ENCODE results near the gene ARL2.
"Not testable (repeated sequence)": the region's sequence is repeated elsewhere in the genome, so short reads cannot be mapped to it uniquely, and the experiment has no call there.

Gene ARL2

DNA sequence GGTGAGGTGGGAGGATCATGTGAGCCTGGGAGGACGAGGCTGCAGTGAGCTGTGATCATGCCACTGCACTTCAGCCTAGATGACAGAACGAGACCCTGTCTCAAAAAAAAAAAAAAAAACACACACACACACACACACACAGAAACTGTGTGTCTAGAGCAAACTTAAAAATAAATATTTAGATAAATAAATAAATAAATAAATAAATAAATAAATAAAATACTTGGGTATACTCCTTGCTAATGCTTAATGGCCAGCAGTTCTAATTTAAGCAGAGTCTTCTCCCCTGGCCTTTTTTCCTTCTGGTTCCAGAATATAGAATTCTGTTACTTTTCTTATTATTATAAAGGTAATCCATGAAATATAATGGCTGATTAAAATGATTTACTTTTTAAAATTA is 5.1 kb upstream of the ARL2 start:
- no peak for DNase-seq

DNA sequence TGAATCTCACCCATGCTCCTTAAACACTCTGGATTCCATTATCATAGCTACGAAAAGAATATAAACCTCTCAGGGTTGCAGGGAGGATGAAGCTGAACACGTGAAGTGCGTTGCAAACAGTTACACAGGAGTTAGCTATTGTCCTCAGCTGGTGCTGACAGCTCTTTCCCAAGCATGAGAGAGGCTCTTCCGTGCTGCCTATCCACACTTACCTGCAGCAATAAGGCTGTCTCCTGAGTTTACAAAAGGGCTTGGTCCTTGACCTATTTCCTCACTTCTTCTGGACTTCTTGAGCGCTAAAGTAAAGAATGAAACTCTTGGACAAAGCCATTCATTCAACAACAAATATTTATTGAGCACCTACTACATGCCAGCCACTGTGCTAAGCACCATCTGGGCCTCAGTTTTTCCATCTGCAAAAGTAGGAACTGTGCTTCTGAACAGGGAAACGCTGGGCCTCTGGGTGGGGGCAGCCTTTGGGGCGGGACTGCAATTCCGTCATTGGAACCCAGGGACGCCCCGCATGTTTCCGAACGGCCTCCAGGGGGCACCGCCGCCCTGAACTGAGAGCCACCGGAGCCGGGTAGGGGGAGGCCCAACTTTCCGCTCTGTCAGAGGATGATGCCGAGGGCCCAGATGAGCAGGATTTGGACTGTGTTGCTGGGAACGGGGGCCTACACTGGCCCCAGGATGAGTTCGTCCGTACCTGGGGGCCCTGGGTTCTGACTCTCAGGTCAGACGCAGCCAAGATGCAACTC is 651 bp upstream of the ARL2 start:
- DNase-seq: peak; percentile 81

DNA sequence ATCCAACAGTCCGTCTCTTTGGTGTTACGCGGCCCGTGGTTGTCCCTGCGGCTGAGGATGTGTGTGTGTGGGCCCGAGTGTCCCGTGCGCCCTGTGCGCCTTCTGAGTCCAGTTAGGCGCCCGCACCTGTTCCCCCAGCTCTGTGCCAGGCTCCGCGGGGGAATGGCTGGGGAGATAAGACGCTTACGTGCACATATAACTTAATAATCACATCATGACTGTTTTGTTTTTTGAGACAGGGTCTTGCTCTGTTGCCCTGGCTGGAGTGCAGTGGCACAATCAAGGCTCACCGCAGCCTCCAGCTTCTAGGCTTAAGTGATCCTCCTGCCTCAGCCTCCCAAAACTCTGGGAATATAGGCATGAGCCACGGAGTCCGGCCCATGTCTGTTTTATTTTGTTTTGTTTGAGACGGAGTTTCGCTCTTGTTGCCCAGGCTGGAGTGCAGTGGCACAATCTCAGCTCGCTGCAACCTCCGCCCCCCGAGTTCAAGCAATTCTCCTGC is 817 bp downstream of the ARL2 start:
- DNase-seq: no peak

DNA sequence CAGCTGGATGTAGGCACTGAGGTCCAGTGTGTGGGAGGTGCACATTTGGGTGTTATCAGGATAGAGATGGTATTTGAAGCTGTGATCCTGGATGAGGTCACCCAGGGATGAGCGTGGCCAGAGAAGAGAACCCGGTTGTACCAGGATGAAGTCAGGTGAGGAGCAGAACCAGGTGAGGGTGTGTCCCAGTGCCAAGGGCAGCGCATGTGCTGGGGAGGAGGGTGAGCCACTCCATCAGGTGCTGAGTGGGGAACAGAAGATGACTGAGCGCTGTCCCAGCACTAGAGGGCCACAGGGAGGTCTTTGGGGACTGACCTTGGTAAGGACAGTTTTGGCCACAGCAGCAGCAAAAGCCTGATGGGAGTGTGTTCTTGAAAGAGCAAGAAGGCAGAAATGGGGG is 2.7 kb downstream of the ARL2 start:
- no peak for DNase-seq

DNA sequence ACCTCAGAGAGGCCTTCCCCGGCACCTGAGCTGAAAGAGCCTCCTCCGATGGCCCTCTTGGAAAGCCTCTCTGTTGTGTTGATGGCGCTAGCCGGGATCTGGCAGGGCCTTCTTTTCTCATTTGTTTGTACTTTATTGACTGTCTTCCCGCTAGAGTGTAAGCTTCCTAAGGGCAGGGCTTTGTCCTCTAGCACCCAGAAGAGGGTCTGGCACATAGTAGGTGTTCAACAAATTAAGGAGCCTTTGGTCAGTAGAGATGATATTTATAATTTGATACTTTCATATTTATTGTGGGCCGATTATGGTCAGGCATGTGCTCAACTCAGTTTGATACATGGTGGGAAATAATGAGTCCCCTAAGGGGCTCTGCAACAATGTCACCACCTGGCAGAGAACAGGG is 4.0 kb downstream of the ARL2 start:
- no peak for DNase-seq

DNA sequence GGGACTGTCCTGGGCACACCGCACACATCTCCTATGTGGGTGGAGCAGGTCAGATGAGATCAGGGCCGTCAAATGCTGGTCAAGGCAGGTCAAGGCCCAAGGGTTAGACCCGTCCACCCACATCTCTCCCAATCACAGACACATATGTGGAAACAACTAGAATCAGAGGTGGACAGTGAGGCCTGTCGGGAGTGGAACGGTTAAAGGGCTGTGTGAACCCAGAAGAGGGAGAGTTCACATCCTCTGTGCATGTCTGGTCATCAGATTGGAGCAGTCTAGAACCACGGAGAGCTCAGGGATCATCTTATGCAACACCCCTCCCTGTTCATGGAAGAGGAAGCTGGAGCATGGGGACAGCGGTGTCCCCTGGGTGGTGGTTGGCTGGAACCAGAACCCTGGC is 5.9 kb downstream of the ARL2 start:
- DNase-seq: no peak

DNA sequence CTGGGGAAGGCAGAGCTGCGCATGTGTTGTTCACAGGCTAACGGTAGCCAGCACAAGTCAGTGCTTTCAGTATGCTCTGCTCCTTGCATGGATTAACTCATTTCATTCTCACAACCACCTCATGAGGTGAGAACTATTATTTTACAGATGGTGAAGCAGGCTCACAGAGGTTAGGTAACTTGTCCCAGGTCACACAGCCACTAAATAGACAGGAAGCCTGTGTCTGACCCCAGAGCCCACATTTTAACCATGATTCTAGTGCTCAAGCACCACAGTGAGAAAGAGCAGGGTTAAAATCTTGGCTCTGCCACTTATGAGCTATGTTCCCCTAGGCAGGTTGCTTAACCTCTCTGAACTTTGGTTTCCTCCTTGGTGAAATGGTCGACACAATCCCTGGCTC is 7.0 kb downstream of the ARL2 start:
- no peak for DNase-seq

DNA sequence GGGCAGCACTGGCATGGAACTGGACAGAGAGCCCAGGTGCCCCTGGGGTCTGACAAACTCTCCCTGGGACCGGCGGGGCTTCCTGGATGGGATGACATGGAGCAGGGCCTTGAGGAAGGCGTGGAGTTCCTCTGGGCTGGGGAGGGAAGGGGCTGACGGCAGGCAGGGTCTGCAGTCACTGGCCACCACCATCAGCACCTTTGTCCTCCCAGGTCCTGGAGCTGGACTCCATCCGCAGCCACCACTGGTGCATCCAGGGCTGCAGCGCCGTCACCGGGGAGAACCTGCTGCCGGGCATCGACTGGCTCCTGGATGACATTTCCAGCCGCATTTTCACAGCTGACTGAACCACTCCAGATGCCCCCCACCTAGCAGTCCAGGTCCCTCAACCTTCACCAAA is 7.5 kb downstream of the ARL2 start:
- no peak for DNase-seq

DNA sequence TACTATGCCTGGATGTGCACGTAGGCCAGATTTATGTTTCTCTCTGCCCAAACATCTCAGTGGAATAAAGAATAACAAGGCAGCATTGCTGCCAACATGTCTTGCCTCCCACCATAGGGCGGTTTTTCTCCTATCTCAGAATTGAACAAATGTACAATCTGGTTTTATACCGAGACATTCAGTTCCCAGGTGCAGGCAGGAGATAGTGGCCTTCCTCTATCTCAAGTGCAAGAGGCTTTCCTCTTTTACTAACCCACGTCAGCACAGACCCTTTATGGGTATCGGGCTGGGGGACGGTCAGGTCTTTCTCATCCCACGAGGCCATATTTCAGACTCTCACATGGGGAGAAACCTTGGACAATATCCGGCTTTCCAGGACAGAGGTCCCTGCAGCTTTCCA is 9.5 kb downstream of the ARL2 start:
- DNase-seq: not testable (repeated sequence)

DNA sequence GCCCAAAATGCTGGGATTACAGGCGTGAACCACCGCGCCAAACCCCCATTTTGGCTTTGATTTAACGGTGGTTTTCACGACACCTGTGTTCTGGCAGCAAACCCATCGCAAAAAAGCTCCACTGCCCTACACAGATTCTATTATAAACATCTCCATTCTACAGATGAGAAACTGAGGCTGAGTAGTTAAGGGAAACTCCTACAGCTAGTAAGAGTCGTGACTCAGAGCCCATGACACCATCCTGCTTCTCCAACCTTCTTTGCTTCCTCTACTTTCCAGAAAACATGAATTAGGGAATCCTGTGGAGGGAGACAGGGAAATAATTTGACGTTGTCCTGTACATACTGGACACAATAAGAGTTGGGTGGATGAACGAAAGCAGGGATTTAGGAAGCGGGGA is 12.8 kb downstream of the ARL2 start:
- DNase-seq: peak; percentile 67

DNA sequence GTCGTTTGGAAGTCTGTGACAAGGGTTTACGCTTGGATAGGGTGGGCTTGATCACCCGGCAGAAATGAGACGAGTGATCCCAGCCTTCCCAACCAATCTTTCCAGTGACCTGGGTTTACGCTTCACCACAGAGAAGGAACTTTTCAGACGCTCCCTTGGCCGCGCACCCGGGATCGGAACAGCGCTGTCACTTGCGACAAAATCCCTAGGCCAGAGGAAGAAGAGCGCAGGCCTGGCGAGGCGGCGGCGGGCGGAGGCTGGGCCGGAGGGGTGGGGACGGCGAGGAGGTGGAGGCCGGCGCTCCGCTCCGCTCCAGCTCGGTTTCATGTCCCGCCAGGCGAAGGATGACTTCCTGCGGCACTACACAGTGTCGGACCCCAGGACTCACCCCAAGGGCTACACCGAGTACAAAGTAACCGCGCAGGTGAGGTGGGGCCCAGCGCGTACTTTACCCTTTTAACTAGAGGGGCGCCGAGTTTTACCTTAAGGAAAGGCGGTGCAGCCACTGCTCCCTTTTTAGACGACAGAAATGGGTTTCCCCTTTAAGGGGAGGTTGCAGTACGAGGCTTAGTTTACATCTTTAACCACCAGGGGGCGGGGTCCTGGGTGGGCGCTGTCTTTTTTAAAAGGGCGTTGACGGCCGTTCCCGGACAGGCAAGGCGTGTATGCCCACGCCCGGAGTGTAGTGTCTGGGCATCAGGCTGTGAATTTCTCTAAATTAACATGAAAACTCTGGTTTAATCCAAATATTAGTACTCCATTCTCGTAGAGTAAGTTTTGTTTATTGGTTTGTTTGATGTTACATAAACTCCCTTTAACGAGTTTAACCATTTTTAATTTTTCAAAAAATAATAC is 13.5 kb downstream of the ARL2 start, which contains the start of gene SNX15:
SNX15 (plus strand) TSS at position 227 of the 855 bp plus-strand sequence; CDS start at position 326, 99 bp downstream.
- DNase-seq: peak; percentile 95

DNA sequence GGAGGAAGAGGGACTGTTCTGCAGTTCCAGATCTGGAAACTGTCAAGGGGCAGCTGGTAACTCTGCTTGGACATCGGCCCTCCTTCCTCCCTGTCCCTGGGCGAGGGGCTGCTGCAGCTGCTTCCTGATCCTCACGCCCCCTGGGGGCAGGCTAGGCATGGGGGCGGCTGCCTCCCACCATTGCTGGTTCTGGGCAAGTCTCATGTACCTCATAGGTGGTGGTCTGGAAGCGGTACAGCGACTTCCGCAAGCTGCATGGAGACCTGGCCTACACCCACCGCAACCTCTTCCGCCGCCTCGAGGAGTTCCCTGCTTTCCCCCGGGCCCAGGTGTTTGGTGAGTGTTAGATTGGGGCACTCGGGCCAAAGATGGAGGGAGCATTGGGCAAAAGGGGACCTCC is 18.3 kb downstream of the ARL2 start:
- DNase-seq: no peak

DNA sequence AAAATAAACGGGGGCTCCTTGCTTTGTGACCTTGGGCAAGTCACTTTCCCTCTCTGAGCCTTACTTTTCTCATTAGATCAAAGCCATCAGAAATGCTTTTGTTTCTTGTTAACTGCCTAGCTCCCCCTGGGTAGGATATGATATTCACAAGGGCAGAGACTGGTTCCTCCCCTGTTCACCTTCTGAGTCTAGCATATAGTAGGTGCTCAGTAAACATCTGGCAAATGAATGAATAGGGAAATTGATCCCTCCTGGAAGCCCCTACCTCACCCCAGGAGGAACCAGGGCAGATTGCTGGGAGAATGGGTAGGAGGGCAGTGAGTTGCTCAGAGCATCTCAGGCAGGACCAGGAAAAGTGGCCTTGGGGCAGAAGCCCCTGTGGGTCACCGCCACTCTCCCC is 20.5 kb downstream of the ARL2 start:
- no peak for DNase-seq

DNA sequence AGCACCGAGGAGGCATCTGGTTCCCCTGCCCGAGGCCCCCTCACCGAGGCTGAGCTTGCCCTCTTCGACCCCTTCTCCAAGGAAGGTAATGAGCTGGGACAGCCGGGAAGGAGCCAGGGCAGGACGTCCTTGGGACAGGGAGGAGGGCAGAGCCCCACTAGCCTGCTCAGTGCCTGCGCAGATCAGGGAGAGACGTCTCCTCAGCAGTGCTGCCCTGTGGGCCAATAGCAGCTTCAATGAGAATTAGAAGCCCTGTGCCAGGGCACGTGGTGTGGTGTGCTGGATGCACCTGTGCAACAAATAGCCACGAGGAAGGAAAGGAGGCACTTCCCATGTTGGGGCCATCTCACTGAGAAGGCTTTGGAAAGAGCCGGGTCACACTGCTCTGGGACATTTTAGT is 21.6 kb downstream of the ARL2 start:
- DNase-seq: no peak

DNA sequence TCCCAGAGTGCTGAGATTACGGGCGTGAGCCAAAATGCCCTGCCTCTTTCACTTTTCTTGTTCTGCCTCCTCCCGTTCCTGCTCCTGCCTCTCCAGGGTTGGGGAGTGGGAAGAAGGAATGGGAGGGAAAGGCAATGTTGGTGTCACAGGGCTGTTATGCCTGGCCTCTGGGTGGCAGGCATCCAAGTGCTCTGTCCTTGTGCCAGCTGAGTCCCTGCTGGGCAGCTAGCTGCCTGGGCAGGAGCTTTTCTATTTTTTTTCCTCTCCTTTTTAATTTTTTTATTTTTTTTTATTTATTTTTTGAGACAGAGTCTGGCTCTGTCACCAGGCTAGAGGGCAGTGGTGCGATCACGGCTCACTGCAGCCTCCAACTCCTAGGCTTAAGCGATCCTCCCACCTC is 23.0 kb downstream of the ARL2 start:
- DNase-seq: no peak

DNA sequence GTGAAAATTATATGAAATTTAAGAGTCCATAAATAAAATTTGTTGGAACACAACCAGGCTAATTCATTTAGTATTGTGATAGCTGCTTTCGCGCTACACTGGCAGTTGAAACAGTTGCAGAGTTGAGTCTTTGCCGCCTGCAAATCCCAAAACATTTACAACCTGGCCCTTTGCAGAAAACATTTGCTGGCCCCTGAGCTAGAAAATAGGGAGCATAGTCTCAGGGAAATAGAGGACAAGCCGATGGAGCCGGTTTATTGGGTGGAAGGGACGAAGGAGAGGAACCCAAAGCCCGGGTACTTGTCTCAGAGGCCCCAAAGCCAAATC is 26.5 kb downstream of the ARL2 start:
- DNase-seq: no peak

DNA sequence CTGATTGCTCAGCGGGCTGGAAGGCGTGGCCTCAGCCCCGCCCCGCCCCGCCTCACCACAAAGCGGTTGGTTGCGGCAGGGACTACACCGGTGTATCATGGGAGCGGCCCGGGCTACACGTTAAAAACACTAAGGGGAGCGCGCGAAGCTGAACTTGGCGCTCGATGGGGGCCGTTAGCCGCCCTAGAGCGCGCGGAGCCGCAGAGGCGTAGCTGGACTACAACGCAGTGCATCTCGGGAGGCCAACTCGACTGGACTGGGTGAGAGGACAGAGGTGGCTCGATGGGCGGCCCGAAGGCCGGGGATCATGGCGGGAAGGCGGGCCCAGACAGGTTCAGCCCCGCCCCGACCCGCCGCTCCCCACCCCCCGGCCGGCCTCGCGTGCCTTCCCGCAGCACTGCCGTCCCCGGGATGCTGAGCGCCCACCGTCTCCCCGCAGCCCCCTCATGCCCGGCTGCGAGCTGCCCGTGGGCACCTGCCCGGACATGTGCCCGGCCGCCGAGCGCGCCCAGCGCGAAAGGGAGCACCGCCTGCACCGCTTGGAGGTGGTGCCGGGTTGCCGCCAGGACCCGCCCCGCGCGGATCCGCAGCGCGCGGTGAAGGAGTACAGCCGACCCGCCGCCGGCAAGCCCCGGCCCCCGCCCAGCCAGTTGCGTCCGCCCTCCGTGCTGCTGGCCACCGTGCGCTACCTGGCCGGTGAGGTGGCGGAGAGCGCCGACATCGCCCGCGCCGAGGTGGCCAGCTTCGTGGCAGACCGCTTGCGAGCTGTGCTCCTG is 27.1 kb downstream of the ARL2 start, which contains the start of gene SAC3D1:
SAC3D1 (plus strand) TSS at position 364 of the 776 bp plus-strand sequence; CDS start at position 447, 83 bp downstream.
- peak; percentile 96 for DNase-seq

DNA sequence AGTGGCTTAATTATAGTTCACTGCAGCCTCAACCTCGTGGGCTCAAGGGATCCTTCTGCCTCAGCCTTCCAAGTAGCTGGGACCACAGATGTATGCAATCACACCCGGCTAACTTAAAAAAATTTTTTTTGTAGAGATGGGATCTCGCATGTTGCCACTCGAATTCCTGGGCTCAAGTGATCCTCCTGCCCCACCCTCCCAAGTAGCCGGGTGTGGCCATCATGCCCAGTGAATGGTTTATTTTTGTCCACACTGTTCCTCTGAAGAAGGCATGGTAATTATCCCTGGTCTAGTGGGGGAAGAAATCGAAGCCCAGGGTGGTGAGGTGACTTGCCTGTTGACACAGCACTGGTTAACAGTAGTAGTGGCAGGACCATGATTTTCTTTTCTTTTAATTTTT is 28.9 kb downstream of the ARL2 start:
- DNase-seq: no peak

DNA sequence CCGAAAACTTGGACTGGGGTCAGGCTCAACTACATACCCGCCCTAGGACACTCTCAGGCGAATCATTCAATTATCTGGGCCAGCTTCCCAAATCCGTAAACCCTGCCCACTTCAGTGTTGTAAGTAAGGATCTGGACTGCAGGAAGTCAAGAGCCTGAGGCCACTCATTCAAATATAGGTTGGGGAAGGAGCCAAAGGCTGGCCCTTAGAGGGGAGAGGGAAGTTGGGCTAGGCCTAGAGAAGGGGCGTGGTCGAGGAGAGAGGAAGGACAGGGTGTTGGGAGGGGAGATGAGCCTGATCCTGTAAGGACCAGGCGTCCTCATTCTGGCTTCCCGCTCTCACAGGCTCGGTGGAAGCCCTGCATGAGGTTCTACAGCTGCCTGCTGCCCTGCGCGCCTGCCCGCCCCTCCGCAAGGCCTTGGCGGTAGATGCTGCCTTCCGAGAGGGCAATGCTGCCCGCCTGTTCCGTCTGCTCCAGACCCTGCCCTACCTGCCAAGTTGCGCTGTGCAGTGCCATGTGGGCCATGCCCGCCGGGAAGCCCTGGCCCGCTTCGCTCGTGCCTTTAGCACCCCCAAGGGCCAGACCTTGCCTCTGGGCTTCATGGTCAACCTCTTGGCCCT is 30.0 kb downstream of the ARL2 start:
- DNase-seq: peak; percentile 63

DNA sequence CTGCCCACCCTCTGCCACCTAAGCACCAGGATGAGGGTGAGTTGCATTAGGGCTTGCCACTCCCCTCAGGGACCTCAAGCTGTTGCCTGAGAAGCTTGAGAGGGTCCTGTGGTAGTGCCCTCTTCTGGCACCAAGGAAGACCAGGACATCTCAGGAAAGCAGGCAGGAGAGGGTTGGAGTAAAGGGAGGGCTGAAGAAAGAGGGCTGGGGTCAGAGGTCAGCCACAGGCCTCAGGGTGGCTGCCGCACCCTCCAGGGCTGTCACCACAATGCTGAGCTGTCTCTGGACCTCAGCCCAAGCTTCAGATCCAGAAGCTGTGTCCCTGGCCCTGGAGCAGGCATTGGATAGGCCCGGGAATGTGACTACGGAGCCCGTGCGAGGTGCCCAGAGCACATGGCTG is 31.1 kb downstream of the ARL2 start:
- no peak for DNase-seq

DNA sequence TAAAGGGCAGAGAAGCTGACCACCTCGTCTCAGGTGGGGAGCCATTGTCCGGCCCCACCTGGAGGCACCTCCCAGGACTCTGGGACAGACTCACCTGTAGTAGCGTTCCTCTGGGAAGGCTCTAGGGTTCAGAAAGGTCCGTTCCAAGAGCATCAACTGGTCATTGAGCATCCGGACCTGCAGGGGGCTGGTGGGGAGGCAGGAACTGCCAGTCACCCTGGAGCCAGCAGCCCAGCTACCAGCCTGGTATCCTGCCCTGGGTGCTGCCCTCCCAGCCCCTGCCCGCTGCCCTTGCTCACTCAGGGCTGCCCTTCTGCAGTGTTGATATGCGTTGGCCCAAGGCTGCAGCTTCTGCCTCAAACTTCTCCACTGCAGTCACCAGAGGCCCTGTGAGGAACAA is 31.8 kb downstream of the ARL2 start:
- DNase-seq: no peak

DNA sequence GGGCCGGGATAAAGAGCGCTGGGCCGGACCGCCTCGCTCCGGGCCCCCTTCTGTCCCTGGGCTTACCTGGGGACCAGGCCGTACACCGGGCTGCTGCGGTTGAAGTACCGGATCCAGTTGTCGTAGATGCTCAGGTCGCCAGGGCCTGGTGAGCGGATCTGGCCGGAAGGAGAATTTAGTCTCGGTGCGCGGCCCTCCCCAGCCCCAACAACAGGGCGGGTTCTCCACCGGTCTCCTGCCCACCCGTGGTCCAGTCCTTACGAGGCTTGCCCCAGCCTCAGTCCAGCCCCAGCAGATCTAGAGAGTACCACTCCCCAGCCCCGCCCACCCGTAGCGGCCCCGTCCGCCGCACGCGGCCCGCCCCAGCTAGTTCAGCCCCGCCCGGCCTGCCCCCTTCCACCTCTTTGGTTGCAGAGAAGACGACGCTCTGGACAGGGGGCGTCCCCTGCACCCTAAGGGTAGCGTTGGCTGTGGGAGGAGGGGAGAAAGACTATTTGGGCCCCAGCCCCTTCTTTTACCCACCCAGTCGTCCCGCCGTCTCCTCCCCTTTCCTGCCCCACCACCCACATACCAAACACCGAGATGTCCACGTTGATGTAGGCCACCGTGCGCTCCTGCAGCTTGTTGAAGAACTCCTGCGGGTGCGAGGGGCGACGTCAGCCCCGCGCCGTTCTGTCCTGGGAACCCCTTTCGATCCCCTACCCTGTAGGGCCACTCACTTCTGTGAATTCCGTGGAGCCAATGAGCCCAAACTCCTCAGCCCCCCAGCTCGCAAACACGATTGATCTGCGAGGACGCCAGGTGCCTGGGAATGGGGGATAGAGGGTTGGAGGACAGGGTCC is 33.8 kb downstream of the ARL2 start:
- no peak for DNase-seq

Data from HCEC 1CT (cell line).